Adrenal gland (tissue), 5 donors: ENCODE measurements around the gene TWIST2.

Experiments
- CTCF ChIP-seq, 6 experiments: fragments of 450-650 bp in 4 of 6; fragments of 200-600 bp in 2 of 6; sonication (generic) in 1 of 6; IDR thresholded peaks; 1 replicate in 5 of 6; 2 replicates in 1 of 6; pipeline versions ENCODE4 v1.5.1 to v1.8.0; 2016 to 2021; ENCODE audit warnings: antibody characterized with exemption in 6 of 6, mild to moderate bottlenecking in 2 of 6, moderate library complexity in 1 of 6
- POLR2A ChIP-seq, 2 donors: fragments of 450-650 bp; IDR thresholded peaks; one replicate each; pipeline ENCODE4 v1.6.1; 2017; ENCODE audit warnings: antibody characterized with exemption in 2 of 2, mild to moderate bottlenecking in 2 of 2, moderate library complexity in 1 of 2
- donor health status: DM: no; HTN: no; CAD: no.

DNA sequence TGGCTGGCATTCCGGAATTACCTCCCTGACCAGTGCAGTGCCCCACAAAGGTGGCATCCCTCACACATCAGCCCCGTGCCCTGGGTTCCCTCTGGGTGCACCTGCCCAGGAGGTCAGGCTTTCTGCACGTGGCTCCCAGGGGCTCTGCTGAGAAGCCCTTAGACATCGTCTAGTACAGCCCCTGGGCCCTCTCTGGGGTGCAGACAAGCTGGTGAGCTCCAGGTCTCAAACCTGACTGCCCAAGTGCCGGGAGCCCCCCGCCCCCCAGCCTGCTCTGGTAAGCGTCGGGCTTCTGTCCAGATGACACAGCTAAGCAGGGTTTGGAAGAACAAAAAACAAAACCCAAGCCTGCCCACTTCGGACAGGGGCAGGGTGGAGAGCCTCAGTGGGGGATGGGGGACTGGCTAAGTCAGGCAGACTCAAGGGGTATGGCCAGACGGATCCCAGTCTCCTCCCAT lies 20.2 kb downstream of the TWIST2 start:
- TF ChIP-seq CTCF (IDR thresholded peaks at IDR 0.05) (no peak), POLR2A (IDR thresholded peaks at IDR 0.05) (no peak)
